GM12878 (cell line): Measurements from ENCODE around the gene AURKA. TPM values are rescaled to one million over a fixed set of nuclear protein-coding genes. Genes with fewer than 3 reads are reported as not detected.

Experiments used
- ATAC-seq: fragments of 200-7000 bp; cut with Tn5 transposase; 3 replicates; pipeline ENCODE4 v1.9.1; 2020; ENCODE audit warnings: mild to moderate bottlenecking, moderate library complexity
- BruUV-seq: library from RNA; stranded (reverse); fragments of 400-500 nt; replicated peaks from 2 replicates; lab custom pipeline; 2021; lab: Mats Ljungman, UMichigan
- CTCF ChIA-PET: fragments of 300-600 bp; sonication (Branson Sonifier 250); formaldehyde crosslinking; extraction: SDS; loops from one replicate; lab custom pipeline; 2021; ENCODE audit warnings: inconsistent platforms; lab: Yijun Ruan, JAX
- POLR2A ChIA-PET: fragments of 350-600 bp; formaldehyde crosslinking; extraction: SDS; loops from one replicate; lab custom pipeline; 2021; ENCODE audit warnings: inconsistent platforms; lab: Charles Lee
- RAD21 ChIA-PET: fragments of 300-600 bp; sonication (Branson Sonifier 250); formaldehyde crosslinking; loops from one replicate; lab custom pipeline; 2023; ENCODE audit warnings: antibody characterized with exemption; ENCODE audit not compliant: unreplicated experiment; lab: Charles Lee
- SMC1A ChIA-PET: fragments of 300-600 bp; sonication (Branson Sonifier 250); formaldehyde crosslinking; loops from one replicate; lab custom pipeline; 2023; ENCODE audit not compliant: unreplicated experiment, uncharacterized antibody; lab: Charles Lee
- DNase-seq: peaks from one replicate; pipeline ENCODE4 v3.0.0-alpha.2; 2011; ENCODE audit warnings: low read depth, low spot score
- FAIRE-seq: peaks from 3 replicates; lab custom pipeline; 2011; peaks lifted over from hg19 to GRCh38; lab: Jason Lieb, UNC
- H2AFZ ChIP-seq: 2 replicates; pipeline ENCODE4 v1.6.0; 2011; ENCODE audit warnings: low read depth, low read length, control low read depth; ENCODE audit not compliant: control insufficient read depth
- H3K27ac ChIP-seq: 2 replicates; pipeline ENCODE4 v1.5.1; 2011; ENCODE audit warnings: control low read depth; ENCODE audit not compliant: control insufficient read depth, insufficient read depth
- H3K27me3 ChIP-seq, 2 experiments: replicated peaks in 1 of 2; 2 replicates each; pipeline versions ENCODE4 v1.6.0 to v1.6.1; 2011; ENCODE audit warnings: low read length in 1 of 2; ENCODE audit not compliant: control insufficient read depth in 2 of 2, insufficient read depth in 2 of 2
- H3K36me3 ChIP-seq, 2 experiments: 2 replicates each; pipeline ENCODE4 v1.5.1; 2011; ENCODE audit warnings: low read length in 1 of 2; ENCODE audit not compliant: control insufficient read depth in 2 of 2, insufficient read depth in 2 of 2
- H3K4me1 ChIP-seq: 2 replicates; pipeline ENCODE4 v1.6.1; 2011; ENCODE audit warnings: mild to moderate bottlenecking, low read length, moderate library complexity, mixed read lengths; ENCODE audit not compliant: control insufficient read depth, insufficient read depth
- H3K4me2 ChIP-seq: 2 replicates; pipeline ENCODE4 v1.6.0; 2011; ENCODE audit warnings: control low read depth; ENCODE audit not compliant: control insufficient read depth, insufficient read depth
- H3K4me3 ChIP-seq: fragments of 200-600 bp; sonication (generic); 2 replicates; pipeline ENCODE4 v1.5.1; 2016
- H3K79me2 ChIP-seq: 2 replicates; pipeline ENCODE4 v1.6.0; 2011; ENCODE audit warnings: low read length; ENCODE audit not compliant: control insufficient read depth, insufficient read depth
- H3K9ac ChIP-seq: 2 replicates; pipeline ENCODE4 v1.8.0; 2011; ENCODE audit warnings: low read length, control low read depth, mixed read lengths; ENCODE audit not compliant: control insufficient read depth, insufficient read depth
- H3K9me3 ChIP-seq: replicated peaks from 3 replicates; pipeline ENCODE4 v1.5.1; 2011; ENCODE audit warnings: mild to moderate bottlenecking, low read length; ENCODE audit not compliant: control insufficient read depth, insufficient read depth
- H4K20me1 ChIP-seq: 2 replicates; pipeline ENCODE4 v1.6.0; 2011; ENCODE audit not compliant: control insufficient read depth, insufficient read depth
- IRF4 ChIP-seq: IDR thresholded peaks from 2 replicates; pipeline ENCODE4 v1.6.1; 2011; ENCODE audit warnings: low read depth, low read length
- JUNB ChIP-seq: IDR thresholded peaks from 2 replicates; pipeline ENCODE4 v1.6.1; 2016; ENCODE audit warnings: antibody characterized with exemption, mild to moderate bottlenecking
- RFX5 ChIP-seq: IDR thresholded peaks from 2 replicates; pipeline ENCODE4 v1.6.1; 2011; ENCODE audit warnings: low read depth, low read length, improper control_type of control experiment
- RUNX3 ChIP-seq: IDR thresholded peaks from 2 replicates; pipeline ENCODE4 v1.6.1; 2012; ENCODE audit warnings: low read length, inconsistent platforms
- WGBS: methylation state at CpG from one replicate; pipeline ENCODE4 v1.1.6; 2016; ENCODE audit warnings: low lambda C conversion rate; ENCODE audit not compliant: insufficient replicate concordance, insufficient coverage; ENCODE audit errors: missing lambda C conversion rate; 5-methylcytosine and 5-hydroxymethylcytosine counted together
- in situ Hi-C: fragments of 300-500 bp; cut with MboI; formaldehyde crosslinking; loops from 9 replicates; pipeline ENCODE4 v1.14.3; 2018; ENCODE audit warnings: mixed read lengths
- intact Hi-C: fragments of 100-400 bp; cut with micrococcal nuclease; formaldehyde crosslinking; loops from one replicate; pipeline ENCODE4 v1.14.2; 2022; ENCODE audit not compliant: unreplicated experiment
- polyA plus RNA-seq, 11 experiments: library from polyadenylated mRNA; depleted of rRNA in 4 of 11; unstranded in 6 of 11; stranded (reverse) in 5 of 11; fragments of >200 nt; fragmentation: Nextera tagmentation in 4 of 11; fragmentation: Illumina TruSeq in 1 of 11; extraction: Ambion mirVana in 4 of 11; extraction: Trizol in 1 of 11; gene quantifications; 1 replicate in 1 of 11; 2 replicates in 10 of 11; pipeline versions ENCODE4 v1.2.1 to v1.2.3, GENCODE V29; 2011 to 2016; ENCODE audit warnings: inconsistent platforms in 2 of 11, missing spikeins in 2 of 11, low read depth in 1 of 11
- total RNA-seq, 4 experiments: library from RNA; depleted of rRNA in 3 of 4; stranded (reverse); fragments of >200 nt in 3 of 4; fragmentation: Illumina TruSeq in 1 of 4; extraction: Trizol in 1 of 4; gene quantifications; 2 replicates each; pipeline versions ENCODE4 v1.2.1 to v1.2.3, GENCODE V29; 2013 to 2021
- TF ChIP-seq, protein P1 (sequence below): IDR thresholded peaks from 2 replicates; pipeline ENCODE4 v1.6.1; 2012; ENCODE audit warnings: low read length, inconsistent platforms

The AURKA gene
- total and polyA plus RNA-seq, 10 of the 15 experiments (the other 5 are each of a cell fraction or from before 2014, with no cell fraction given): 57.3 to 122 (median 73.4) TPM

DNA sequence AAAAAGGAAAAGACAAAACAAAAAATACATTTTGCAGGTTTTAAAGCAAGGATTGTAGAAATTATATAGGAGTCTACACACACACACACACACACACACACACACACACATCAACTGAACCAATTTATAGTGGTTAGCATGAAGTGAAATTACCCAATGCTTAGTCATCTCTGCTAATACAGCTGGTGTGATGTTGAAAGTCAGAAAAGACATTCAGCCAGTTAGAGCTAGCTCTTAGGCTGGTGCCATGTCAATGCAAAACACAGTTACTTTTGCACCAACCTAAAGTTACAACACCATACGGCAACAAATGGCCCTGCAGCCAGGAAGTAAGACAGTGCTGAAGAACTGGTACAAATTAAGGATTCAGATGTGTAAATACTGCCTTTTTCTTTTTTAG, 18.1 kb downstream of the AURKA start:
- in situ Hi-C loops: no loop called here

More for the DNA sequence above, 18.1 kb downstream of the AURKA start:
- ATAC-seq (peak; percentile 86), DNase-seq (no peak), FAIRE-seq (no peak)
- POLR2A ChIA-PET: interaction anchor here (0.6 kb wide), 1 partner anchor 115 kb away, joined by 3 read pairs; no protein-coding TSS in a partner anchor
- intact Hi-C loops: no loop called here
- WGBS: 85% methylated on average over 1 of the region's 1 CpG
- H4K20me1 ChIP-seq: no peaks in the 10 kb centered on the region
- TF ChIP-seq RUNX3: peak; percentile 64; the same call in 1 of the 2 replicates
- TF ChIP-seq JUNB: 0 out of 2 replicates have a peak, but pooled peaks have one; percentile 33
- TF ChIP-seq, protein P1, sequence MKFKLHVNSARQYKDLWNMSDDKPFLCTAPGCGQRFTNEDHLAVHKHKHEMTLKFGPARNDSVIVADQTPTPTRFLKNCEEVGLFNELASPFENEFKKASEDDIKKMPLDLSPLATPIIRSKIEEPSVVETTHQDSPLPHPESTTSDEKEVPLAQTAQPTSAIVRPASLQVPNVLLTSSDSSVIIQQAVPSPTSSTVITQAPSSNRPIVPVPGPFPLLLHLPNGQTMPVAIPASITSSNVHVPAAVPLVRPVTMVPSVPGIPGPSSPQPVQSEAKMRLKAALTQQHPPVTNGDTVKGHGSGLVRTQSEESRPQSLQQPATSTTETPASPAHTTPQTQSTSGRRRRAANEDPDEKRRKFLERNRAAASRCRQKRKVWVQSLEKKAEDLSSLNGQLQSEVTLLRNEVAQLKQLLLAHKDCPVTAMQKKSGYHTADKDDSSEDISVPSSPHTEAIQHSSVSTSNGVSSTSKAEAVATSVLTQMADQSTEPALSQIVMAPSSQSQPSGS: 0 out of 2 replicates have a peak, but pooled peaks have one; percentile 12
- no peak for TF ChIP-seq RFX5
- TF ChIP-seq IRF4: 0 out of 2 replicates have a peak, but pooled peaks have one; percentile 13
- no peak overlapping the region for H3K4me3 ChIP-seq
- peaks cover 7% of the 10 kb centered on the region for H3K79me2 ChIP-seq
- H3K36me3 ChIP-seq: peaks cover 14 to 46% of the 10 kb centered on the region in 2 experiments
- SMC1A ChIA-PET: interaction anchor here (2.5 kb wide), 1 partner anchor 10 kb away, joined by 10 read pairs; no protein-coding TSS in a partner anchor
- RAD21 ChIA-PET: no interaction called here
- H2AFZ ChIP-seq: no peak overlapping the region
- H3K9me3 ChIP-seq: no peaks in the 10 kb centered on the region
- H3K4me2 ChIP-seq: no peak overlapping the region
- H3K4me1 ChIP-seq: no peaks in the 10 kb centered on the region; the same call in 1 of the 2 replicates
- H3K27me3 ChIP-seq: no peaks in the 10 kb centered on the region
- no peak overlapping the region for H3K9ac ChIP-seq
- no peak overlapping the region; the same call in 1 of the 2 replicates for H3K27ac ChIP-seq
- CTCF ChIA-PET: interaction anchor here (0.7 to 1.9 kb wide), 4 partner anchors 10 to 708 kb away, joined by 3 to 8 read pairs (median 3); no protein-coding TSS in a partner anchor
- no TSS peak for BruUV-seq
